Stimulated activated CD4-positive, alpha-beta T cell treated with anti-CD3 and anti-CD28 coated beads, Interleukin-4, amount 100 ng/mL, for 4 hours (primary cell): ENCODE results near the gene BID.

Experiments used
- DNase-seq, 2 experiments: peaks; one replicate each; pipeline ENCODE4 v3.0.0-alpha.2; 2020

BID gene

DNA sequence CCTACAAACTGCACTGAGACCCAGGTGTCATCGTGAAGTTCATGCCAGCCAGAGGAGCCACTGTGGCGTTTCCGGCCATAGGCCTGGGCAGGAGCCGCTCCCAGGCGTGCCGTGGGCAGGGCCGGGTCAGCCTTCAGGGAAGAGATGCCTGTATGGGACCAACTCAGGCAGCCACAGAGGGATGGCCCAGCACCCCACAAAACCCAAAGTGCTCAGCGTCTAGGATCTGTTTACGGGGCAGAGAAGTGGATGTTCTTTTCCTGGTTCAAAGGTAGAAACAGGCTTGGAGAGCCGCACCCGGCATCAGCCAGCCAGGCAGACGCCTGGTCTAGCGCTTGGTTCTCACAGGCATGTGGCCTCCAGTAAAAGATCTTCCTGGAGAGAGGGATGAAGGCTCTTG is 8.4 kb upstream of the BID start:
- no peak for DNase-seq

DNA sequence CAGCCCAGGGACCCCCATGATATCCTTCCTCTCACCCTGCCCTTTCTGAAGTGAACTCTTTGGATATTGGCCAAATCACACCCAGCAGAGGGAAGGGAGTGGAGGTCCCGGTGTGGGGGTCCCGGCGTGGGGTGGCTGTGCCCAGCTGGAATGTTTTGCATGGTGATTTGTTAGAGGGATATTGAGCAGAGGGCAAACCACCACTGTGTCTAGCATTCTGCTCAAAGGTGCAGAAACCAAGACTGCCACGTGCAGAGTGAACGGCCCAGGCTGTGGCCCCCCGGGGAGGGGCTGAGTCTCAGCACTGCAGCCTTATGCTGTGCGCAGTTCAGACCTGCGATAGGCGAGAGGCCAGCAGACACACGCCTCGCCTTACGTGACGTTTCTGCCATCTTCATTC is 7.9 kb upstream of the BID start:
- no peak for DNase-seq

DNA sequence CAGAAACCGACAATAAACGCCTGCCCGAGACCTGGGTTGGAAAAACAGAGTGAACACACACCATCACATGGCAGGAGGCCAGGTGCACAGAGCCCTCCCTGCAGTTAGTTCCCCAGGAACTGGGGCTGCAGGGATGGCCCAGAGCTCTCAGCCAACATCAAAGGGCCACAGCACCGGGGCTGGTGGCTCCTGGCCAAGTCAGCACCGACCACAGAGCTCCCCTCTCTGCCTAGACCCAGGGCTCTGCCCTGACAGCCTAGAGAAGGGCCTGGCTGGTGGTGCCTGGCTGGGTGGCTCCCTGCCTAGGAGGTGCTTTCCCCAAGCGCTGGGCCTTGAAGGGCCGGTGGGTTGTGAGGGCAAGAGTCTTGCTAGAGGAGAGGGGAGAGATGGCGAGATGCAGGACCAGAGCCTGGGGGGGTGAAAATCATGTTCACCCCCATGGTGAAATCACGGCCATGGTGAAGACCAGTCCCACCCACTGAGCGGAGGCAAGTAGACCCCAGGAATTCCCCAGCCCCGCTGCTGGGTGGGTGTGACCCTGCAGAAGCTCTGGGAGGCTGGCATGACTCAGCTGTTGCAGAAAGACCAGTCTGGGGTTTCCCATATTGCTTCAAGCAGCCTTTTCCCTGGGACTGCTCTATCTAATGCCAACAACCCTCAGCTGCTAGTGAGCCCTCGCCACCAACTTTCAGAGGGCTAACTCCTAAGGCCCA is 7.2 kb upstream of the BID start:
- DNase-seq, result peak; percentile 56 to 77

DNA sequence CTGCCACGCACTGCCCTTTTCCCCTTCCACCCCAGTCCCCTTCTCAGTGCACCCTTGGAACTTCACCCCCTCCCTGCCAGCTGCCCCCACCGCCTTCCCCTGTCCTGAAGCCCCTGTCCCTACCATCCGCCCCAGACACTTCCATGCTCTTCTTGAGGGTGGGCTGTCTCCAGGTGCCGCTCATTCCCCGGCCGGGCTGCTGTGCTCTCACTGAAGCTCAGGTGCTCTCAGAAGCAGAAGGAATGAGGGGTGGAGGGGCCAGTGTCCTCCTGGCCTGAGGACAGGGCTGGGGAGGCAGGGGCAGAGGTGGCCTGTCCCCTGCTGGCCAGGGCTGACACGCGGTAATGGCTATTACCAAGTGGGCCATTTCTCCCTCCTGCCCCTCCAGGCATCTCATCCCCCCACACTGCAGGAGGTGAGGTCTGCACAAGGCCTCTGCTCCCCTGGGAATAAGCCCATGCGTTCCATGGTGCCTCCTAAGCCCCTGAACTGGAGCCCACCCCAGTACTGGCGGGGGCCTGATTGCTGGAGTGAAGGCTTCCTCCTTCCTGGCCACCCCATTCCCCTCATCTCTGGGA is 6.6 kb upstream of the BID start:
- DNase-seq, result no peak

DNA sequence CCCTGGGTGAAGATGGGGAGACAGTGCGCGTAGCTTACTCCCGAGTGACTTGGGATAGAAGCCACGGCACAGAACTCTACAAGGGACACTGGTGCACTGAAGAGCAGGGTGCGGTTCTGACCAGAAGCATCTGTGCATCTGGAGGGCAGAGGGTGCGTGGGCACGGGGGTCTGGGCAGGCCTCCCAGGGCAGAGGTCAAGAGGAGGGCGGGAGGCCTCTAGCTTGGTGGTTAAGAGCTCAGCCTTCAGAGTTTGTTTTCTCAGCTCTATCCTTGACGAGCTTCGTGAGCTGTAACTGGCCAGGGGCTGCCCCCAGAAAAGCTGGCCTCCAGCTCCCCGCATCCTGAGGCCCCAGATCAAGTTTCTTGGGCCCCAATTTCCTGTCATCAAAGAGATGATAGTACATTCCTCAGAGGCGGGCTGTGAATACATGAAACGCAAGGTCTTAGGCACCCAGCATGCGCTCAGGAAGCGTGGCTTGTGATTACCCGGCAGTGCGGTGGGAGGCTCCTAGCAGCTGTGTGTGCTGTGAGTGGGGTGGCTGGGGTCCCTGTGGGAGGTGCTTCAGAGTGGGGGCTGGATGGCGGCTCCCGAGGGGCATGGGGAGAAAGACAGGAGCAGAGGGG is 6.0 kb upstream of the BID start:
- no peak for DNase-seq

DNA sequence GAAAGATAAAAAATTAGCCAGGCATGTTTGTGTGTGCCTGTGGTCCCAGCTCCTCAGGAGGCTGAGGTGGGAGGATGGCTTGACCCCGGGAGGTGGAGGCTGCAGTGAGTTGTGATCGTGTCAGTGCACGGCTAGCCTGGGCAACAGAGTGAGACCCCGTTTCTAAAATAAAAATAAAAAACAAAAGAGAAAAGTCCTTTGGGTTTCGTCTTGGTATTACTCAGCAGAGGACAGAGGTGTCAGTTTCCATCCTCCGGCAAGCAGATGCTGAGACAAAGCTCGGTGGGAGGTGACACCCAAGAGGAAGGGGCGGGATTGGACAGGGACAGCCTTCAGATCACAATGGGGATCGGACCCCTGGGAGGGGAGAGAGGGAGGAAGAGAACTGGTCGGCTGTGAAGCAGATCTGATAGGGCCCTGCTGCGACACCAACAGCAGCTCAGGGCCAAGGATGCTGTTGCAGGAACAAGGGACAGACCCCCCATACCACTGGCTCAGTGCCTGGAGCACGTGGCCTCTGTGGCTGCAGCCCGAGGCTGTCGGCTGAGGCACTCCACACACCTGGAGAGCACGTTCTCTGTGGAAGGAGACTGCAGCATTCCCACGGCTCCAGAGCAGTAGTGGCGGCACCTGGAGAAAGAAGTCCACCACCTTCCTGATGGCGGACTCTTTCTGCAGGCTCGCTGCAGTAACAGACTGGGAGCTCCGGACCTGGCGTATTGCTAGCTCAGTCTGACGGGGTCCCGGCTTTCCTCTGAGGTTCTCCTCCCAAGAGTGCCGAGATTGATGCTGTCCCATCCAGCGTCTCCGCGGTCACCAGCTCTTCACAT is 5.2 kb upstream of the BID start:
- DNase-seq, result no peak

DNA sequence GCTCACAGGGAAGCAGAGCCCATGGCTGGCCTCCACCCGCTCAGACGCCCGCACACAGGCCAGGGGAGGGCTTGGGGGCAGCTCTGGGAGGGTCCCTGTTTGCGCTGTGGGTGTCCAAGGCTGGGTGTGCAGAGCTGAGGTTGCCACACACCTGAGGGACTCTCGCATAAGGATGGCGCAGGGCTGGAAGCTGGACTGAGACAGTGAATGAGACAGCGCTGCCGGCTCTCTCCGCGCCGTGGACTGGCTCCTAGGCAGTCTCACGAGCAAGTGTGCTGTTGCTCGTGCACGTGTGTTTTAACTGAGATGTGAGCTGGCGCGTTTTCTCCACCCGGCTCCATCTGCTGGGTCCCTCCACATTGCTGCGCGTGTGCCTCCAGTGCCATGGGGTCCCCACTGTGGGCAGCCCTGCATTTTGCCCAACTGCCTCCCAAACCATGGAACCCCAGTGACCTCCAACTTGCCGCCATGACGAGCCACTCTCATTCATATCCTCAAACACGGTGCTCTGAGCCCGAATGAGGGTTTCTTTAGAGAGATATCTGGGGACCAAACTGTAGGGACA is 4.2 kb upstream of the BID start:
- no peak for DNase-seq

DNA sequence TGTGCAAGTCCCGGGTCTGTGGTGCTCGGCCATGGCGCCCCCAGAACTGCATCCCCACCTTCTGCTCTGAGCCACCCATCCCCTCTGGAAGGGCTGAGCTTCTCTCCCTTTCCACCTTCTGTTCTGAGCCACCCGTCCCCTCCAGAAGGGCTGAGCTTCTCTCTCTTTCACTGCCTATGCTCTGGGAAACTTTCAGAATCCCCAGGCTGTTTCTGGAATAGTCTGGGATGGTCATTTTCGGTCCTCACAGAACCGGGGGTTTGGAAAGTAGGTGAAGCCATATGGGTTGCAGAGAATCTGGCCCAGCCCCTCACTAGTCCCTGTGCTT is 3.4 kb upstream of the BID start:
- DNase-seq, result no peak

DNA sequence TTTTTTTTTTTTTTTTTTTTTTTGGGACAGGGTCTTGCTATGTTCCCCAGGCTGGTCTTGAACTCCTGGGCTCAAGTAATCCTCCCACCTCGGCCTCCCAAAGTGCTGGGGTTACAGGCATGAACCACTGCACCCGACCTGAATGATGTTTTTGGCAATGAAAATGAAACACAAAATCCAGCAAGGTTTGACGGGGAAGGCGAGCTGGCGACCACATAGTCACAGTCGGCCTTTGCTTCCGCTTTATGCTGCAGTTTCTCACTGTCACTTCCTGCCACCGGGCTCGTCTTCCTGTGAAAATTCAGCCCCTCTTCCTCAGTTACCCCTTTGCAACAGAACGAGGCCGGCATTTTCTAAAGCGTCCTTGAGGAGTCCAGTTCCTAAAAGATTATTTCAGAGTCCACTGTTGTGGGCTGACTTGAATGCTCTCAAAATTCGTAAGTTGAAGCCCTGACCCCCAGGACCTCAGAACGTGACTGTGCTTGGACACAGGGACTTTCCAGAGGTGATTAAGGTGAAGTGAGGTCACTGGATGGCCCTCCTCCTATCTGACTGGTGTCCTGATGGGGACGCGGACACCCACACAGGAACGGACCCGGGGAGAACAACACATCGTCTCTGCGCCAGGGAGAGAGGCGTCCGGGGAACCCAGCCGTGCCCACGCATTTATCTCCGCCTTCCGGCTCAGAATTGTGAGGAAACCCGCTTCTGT is 2.9 kb upstream of the BID start:
- peak; percentile 47 to 62 for DNase-seq

DNA sequence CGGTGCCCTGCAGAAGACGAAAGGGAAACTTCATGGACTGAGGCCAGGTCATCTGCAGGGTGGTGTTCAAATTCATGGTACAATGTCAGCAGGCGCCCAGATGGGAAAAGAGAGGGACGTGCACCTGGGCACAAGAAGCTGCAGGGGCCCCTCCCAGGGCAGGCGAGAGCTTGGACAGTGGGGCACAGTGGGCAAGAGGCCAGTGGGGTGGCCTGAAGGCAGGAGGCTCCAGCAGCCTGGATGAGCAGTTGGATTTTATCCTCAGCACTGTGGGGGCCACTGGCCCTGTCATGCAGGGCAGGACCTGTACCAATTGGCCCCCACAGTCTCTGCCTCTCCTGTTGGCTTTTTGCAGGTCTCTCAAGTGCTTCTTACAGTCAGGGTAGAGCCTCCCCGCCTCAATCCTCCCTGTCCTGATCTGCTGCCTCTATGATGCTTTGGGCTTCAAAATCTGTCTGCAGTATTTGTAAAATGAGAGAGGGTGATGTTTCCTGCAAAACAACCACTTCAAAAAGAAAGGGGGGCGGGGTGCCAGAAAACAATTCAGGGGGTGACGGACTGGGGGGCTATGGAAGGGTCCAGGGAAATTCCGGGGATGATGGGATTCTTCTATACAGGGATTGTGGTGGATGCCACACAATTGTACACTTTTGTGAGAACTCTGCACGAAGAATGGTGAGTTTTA is 1.7 kb upstream of the BID start:
- no peak for DNase-seq

DNA sequence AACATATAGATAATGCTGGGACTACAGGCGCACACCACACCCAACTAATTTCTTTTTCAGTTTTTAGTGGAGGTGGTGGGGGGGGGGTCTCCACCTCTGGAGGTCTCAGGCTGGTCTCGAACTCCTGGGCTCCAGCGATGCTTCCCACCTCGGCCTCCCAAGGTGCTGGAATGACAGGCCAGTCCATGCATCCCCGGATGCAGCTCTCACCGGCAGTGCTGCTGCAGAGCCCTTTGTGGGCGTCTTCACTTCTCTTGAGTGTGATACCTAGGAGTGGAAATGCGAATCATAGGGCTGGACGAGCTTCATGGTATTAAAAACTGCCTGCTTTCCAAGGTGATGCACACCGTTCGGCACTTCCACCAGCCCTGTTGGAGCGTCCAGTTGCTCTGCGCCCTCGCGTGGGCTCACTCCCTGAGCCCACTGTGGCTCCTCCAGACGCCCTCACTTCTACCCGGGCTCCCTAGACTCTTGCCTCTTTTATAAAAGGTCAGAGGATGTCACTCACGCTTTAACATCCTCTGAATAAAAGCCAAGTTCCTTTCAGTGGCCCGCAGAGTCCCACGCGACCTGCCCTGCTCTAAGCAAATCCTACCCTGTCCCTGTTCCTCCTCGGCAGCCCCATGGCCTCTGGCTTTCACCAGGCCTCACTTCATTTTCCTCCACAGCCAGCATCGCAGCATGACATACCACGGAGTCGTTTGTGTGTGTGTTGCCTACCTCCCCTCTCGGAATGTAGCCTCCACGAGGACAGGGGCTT is 837 bp upstream of the BID start:
- DNase-seq, result no peak

DNA sequence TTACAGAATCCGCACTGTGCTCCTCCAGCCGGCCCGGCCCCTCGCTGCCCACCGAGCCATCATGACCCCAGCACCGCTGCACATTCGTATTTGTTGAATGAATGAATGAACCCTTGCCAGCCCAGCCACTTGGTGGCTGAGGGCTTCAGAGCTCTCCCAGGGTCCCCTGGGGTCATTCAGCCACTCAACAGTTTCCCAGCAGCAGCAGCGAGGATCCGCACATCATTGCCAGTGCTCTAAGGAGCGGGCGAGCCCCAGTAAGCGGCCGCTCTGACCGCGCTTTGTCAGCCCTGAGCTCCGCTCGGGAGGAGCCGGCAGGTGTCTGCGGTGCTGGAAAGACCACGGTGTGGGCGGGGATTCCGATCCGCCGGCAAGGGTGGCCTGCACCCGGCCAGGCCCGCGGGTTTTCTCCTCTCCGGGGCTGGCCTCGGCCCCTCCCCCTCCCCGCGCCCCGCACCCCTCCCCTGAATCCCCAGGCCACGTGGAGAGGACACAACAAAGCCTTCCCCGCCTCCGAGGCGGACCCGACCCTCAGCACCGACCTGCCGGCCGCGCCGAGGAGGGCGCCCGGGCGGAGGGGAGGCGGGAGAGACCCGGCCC is 563 bp downstream of the BID start:
- DNase-seq, result peak; percentile 53 to 66

DNA sequence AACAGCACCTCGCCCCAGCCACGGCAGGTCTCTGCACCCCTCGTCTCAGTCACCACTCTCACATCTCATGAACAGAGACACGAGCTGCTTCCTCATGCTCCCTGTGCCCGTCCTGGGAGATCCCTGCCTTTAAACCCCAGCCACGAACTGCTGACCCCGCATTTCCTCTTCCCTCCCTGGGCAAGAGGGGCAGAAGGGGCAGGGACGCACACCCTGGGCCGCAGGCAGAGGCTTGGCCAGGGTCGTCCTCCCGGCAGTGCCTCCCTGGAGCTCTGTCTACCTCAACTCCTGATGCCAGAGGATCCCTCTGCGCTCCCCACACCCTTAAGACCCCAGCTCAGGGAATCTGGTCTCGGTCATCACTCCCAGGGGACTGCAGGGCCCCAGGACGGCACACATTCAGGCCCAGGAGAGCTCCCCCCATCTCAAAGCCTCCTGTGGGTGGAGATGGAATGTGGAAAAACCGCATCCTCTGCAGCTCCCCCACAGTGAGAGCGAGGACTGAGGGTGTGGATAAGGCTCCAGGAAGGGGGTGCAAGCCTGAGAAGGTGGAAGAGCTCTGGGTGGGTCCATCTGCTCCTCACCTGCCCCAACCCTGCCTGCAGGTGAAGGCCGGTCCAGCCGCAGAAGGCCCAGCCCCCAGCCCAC is 1.2 kb downstream of the BID start:
- no peak for DNase-seq

DNA sequence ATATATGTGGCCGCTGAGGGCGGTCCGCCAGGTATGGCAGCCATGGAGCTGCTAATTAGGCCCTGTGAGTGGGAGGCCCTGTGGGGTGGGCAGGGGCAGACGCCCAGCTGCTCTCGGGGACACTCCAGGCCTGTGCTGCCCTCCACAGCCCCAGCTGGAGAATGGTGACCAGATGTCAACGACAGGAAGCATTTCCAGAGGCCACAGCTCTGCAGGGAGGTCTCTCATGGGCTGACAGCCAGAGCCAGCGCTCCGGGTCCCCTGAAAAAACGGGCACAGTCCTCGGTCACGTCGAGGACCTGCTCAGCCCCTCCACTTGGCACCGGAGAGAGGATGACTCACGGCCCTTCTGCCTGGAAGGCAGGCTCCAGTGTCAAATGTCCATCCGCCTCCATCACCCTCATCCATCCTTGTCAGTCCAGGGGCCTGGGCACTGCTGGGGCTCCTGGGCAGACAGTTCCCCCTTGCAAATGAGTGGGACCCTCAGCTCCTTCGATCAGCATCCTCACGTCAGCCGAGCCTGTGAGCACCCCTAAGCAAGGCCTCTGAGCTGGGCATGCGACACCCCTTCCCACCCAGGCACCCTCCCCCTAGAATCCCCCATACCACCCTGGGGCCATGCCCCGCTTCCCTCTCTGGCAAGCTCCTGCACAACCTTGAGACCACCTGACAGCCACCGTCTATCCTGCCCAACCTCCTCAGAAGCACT is 1.9 kb downstream of the BID start:
- DNase-seq, result no peak

DNA sequence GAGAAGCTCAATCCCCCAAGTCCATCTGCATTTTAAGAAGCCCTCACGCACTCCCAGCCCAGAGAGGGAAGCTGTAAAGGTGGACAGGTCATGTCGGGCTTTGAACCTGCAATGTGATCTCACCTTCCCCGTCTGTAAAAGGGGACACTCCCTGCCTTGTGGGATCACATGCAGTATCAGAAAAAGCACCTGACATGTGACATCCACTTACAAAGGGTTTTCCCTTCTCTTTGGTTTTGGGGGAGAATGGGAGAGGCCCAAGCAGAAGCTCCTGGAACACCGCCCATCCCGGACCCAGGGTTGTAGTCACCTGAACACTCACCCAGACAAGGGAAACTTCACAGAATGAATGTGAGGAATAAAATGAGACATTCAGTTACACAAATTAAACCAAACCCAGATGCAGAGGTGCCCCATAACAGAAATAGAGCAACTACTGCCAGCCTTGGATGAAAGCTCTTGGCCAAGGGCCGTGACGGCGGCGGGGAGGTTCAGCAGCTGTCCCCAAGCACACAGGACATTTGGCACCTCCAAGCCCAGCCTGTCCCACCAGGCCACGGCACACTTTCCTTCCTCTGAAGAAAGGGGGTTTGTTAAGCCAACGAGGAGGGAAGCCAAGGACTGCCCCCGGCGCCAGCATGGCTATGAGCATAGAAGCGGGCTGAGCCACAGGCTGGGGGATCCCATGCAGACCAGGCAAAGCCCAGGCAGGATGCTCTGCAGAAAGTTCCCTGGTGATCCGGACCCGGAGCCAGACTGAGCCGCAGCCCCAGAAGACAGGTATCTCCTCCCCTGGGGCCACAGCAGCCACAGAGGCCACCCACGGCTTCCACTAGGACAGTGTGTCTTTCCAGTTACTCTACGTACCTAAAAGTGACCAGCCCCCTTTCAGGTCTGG is 3.8 kb downstream of the BID start:
- no peak for DNase-seq

DNA sequence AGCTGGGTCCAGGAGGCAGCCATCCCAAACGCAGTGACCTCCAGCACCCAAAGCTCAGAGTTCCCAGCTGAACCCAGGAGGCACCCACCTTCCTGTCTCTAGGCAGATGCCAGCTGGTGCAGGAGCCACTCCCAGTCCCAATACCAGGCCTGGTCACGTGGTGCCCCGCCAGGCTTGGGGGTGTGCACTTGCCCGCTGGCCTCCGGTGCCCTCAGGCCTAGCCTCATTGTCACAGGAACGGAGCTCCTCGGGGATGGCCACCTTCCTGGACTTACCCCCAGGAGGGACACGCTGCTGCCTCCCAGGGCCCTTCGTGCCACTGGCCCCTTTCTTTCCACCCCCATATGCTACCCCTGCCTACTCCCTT is 4.6 kb downstream of the BID start:
- no peak for DNase-seq

DNA sequence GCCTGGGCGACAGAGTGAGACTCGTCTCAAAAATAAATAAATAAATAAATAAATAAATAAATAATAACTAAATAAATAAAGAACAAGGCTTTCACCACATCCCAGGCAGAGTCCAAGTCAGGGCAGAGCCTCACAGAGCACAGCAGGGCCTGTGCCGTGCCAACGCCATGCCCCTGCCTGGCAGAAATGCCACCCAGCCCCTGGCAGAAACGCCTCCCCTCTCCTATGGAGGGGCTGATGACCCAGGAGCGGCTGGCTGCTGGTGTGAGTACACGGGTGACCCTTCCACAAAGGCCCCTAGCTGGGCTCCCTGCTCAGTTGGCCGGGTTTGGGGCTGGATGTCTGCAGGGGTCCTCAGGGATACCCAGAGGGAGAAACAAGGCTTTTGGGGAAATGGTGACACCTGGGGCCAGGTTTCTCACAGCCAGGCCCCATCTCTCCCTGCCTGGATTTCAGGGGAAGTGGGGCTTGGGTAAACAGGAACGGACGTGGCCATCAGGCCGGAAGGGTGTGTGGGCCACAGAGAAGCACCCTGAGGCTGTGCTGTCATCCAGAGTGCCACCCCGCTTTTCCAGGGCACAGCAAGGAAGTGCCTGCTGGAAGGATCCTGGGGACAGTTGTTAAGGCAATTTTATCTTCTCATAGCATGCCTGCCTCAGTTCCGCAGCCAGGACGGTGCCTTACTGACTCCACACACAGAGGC is 5.1 kb downstream of the BID start:
- no peak for DNase-seq
